Esophagus muscularis mucosa (tissue), 4 donors: ENCODE results near the gene ZNF511.

Experiments used
- CTCF ChIP-seq, 3 experiments: fragments of 200-600 bp in 2 of 3; fragments of 450-650 bp in 1 of 3; sonication (generic) in 2 of 3; IDR thresholded peaks; one replicate each; pipeline ENCODE4 v1.5.1; 2017 to 2019; ENCODE audit warnings: antibody characterized with exemption in 3 of 3, mild to moderate bottlenecking in 2 of 3, moderate library complexity in 1 of 3
- EP300 ChIP-seq: sonication (generic); formaldehyde crosslinking; IDR thresholded peaks from one replicate; pipeline ENCODE4 v1.6.1; 2017; ENCODE audit warnings: antibody characterized with exemption
- POLR2A ChIP-seq: fragments of 450-650 bp; IDR thresholded peaks from one replicate; pipeline ENCODE4 v1.6.1; 2017; ENCODE audit warnings: antibody characterized with exemption, moderate library complexity, mild to moderate bottlenecking, low read depth
- POLR2AphosphoS5 ChIP-seq, 2 donors: sonication (generic); formaldehyde crosslinking; IDR thresholded peaks; one replicate each; pipeline ENCODE4 v1.6.1; 2017; ENCODE audit warnings: antibody characterized with exemption in 2 of 2

- TF ChIP-seq POLR2A: no peak
- TF ChIP-seq CTCF (IDR thresholded peaks at IDR 0.05): no peak
- TF ChIP-seq EP300: no peak
- TF ChIP-seq POLR2AphosphoS5 (IDR thresholded peaks at IDR 0.05): no peak
Measured at GRCh38 chr10:133283931-133284330, 24.8 kb upstream of the ZNF511 start.
